ENCODE data around the gene SPATA24. TPM values are rescaled to one million over a fixed set of nuclear protein-coding genes. Genes with fewer than 3 reads are reported as not detected.

SPATA24 gene
- 1.5 and 1.9 TPM in 2 replicates for total RNA-seq

GRCh38 chr5:139403787-139404483 is at the start of gene SPATA24:
SPATA24 (minus strand) TSS chr5:139404089; CDS start chr5:139404060, 29 bp downstream.

DNA sequence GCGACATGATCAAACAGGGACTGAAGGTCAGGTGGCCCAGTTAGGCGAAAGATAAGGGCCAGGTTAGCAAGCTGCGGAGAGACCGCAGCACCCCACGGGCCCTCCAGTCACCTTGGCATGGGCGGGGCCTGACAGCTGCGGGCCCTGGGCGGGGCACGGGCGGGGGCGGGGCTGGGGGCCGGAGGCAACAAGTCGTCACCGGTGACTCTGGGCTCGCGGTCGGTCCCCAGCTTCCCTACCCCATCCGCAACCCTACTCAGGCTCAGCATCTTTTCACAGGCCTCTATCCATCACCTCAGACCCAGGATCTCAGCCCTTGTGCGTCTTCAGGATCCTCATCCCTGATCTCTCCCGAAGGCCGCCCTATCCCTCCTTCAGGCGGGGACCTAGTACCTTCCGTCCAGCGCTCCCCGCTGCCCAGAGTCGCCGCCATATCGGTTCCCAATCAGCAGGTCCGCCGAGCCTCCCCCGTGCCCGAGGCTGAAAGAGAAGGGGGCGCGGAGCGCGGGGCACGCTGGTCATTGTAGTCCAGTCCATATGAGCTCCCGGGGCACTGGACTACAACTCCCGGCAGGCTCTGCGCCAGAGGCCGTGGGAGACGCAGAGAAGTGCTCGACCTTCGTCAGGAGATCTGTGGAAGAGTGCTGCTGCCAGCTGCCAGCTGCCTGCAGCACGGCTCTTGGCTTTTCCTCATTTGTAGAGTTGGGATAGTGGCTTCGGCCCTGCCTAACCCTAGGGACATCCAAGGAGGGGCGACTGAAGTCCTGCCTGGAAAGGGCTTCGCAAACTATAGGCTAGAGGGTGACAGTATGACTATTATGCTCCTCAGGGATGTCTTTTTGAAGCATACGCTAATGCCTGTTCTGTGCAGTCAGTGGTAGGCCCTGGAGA is 35.4 kb upstream of the SPATA24 start, which contains the start of gene DNAJC18:
DNAJC18 (minus strand) TSS at position 513 of the 891 bp plus-strand sequence; CDS start at position 433, 80 bp downstream.

GRCh38 chr5:139394654-139395566 is 9.0 kb downstream of the SPATA24 start, which contains the start of gene PROB1:
PROB1 (minus strand) TSS chr5:139395104; CDS start chr5:139395081, 23 bp downstream.

GRCh38 chr5:139389701-139390638 is 13.9 kb downstream of the SPATA24 start, which contains the start of gene MZB1:
MZB1 (minus strand) TSS chr5:139389913; CDS start chr5:139389856, 57 bp downstream.

GRCh38 chr5:139383275-139383992 is 20.5 kb downstream of the SPATA24 start, which contains the start of gene SLC23A1:
SLC23A1 (minus strand) TSS chr5:139383297; CDS start chr5:139383253, 44 bp downstream.

Other genes with a start within 250 kb of the SPATA24 start
- gene SIL1, start 205.7 kb downstream of the SPATA24 start, total RNA-seq, result 41.3 and 42.1 TPM in 2 replicates
- gene MATR3, start 110.3 kb downstream of the SPATA24 start, total RNA-seq, result 156 and 174 TPM in 2 replicates
- gene PAIP2, start 62.2 kb downstream of the SPATA24 start, total RNA-seq, result 68.5 and 70.7 TPM in 2 replicates
- gene SLC23A1, start 20.8 kb downstream of the SPATA24 start, total RNA-seq, result not detected in 2 replicates
- gene MZB1, start 14.2 kb downstream of the SPATA24 start, total RNA-seq, result not detected in 2 replicates
- 1.2 and 2.1 TPM in 2 replicates for gene PROB1, start 9.0 kb downstream of the SPATA24 start, total RNA-seq
- gene DNAJC18, start 35.4 kb upstream of the SPATA24 start, total RNA-seq, result 3.6 and 8.2 TPM in 2 replicates
- gene ECSCR, start 58.7 kb upstream of the SPATA24 start, total RNA-seq, result 2.1 and 5.1 TPM in 2 replicates
- gene SMIM33, start 66.9 kb upstream of the SPATA24 start, total RNA-seq, result not detected in 2 replicates
- gene STING1, start 78.7 kb upstream of the SPATA24 start, total RNA-seq, result 43.7 and 64.9 TPM in 2 replicates
- 46.5 and 51.3 TPM in 2 replicates for gene UBE2D2, start 157.2 kb upstream of the SPATA24 start, total RNA-seq
- 51.2 and 57.5 TPM in 2 replicates for gene CXXC5, start 244.3 kb upstream of the SPATA24 start, total RNA-seq